ENCODE data around the gene OR13J1.

DNA sequence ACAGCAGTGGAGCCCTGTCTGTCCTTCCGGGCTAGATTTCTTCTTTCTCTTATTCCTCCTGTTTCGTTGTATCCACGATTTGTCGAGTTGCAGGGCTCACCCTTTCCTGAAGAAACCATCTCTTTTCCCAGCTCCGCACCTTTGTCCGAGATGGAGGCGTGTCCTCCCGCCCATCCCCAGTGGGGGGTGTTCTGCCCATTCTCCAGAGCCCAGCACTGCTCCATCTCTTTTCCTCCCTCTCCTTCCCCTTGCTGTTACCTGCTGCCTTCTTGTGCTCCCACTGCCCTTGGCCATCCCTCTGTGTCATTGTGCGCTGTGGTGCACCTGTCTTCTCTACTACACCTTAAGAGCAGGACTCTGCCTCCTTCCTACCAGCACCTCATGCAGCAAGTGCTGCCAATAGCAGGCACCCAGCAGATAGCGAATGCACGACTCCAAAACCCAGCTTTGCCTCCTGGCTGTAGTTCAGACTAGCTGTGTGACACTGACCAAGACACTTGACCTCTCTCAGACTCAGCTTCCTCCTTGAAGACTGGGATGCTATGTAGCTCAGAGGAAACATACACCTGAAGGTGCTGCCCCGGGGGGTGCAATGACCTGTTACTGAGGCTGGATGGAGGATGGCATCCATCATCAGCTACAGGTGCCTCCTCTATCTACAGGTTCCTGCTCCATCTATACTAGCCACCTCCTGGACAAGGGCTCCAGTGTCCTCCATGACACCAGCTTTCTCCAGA, 8.9 kb downstream of the OR13J1 start:
- TF ChIP-seq POLR2AphosphoS5 (IDR thresholded peaks at IDR 0.05; ENCODE audit: low read depth, low read length): no peak
- no peak for TF ChIP-seq POLR2A (IDR thresholded peaks at IDR 0.05; ENCODE audit: low read depth, low read length)
- no peak for TF ChIP-seq TAF1 (IDR thresholded peaks at IDR 0.05; ENCODE audit: borderline replicate concordance, low read depth, low read length)
